ENCODE measurements around the gene PSMD8.

DNA sequence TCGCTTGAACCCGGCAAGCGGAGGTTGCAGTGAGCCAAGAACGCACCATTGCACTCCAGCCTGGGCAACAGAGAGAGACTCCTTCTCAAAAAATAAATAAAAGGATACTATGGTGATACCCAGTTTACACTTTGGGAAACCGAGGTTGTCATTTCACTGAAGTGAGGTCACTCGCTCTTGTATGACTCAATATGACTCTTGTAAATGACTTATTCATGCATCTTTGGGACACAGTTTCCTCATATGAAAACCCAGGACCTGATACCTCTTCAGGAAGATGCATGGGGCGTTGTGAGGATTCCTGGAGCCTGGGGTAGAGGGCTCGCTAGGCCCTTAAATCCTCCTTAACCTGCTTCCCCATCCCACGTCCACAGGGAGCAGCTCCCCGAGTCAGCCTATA lies 4.5 kb downstream of the PSMD8 start:
- TF ChIP-seq EZH2phosphoT487 (conservative IDR thresholded peaks at IDR 0.05; ENCODE audit: low read length): no peak
- TF ChIP-seq, protein P1, sequence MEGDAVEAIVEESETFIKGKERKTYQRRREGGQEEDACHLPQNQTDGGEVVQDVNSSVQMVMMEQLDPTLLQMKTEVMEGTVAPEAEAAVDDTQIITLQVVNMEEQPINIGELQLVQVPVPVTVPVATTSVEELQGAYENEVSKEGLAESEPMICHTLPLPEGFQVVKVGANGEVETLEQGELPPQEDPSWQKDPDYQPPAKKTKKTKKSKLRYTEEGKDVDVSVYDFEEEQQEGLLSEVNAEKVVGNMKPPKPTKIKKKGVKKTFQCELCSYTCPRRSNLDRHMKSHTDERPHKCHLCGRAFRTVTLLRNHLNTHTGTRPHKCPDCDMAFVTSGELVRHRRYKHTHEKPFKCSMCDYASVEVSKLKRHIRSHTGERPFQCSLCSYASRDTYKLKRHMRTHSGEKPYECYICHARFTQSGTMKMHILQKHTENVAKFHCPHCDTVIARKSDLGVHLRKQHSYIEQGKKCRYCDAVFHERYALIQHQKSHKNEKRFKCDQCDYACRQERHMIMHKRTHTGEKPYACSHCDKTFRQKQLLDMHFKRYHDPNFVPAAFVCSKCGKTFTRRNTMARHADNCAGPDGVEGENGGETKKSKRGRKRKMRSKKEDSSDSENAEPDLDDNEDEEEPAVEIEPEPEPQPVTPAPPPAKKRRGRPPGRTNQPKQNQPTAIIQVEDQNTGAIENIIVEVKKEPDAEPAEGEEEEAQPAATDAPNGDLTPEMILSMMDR (IDR thresholded peaks at IDR 0.05; ENCODE audit: insufficient read depth, low read length, poor library complexity, severe bottlenecking): no peak

Data from SU-DHL-6 (cell line).